ENCODE measurements around the gene IRF2.
"Not testable (repeated sequence)": the region's sequence is repeated elsewhere in the genome, so short reads cannot be mapped to it uniquely, and the experiment has no call there.

The IRF2 gene

DNA sequence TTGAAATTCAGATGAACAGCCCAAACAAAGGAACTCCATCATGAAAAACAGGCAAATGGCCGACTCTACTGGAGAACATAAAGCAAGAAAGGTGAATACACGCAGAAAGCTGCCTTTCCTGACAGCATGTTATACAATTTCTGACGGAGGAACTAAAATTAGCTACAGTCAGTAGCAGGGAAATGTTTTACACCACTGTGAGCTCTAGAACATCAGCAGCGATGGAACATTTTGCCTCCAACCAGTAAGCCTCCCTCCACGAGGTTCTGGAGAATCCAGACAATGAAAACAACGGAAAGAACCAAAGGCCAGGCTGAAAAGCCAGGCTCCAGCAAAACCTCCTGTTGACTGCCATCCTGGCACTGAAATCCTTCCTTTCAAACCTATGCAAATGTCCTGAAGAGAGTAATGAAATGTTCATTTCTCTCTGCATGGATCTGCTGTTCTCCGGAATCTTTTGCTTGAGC is 78.9 kb downstream of the IRF2 start:
- DNase-seq (ENCODE audit: insufficient read length, low spot score) (no peak), FAIRE-seq (no peak)

GRCh38 chr4:184392748-184393559 is 81.4 kb downstream of the IRF2 start:
- peak; percentile 40 for FAIRE-seq
- DNase-seq (ENCODE audit: insufficient read length, low spot score): no peak

- no peak for DNase-seq (ENCODE audit: insufficient read length, low spot score)
- FAIRE-seq: no peak
Observed at GRCh38 chr4:184392316-184392715, 82.0 kb downstream of the IRF2 start.

GRCh38 chr4:184389978-184390900 is 84.1 kb downstream of the IRF2 start:
- FAIRE-seq: no peak

DNA sequence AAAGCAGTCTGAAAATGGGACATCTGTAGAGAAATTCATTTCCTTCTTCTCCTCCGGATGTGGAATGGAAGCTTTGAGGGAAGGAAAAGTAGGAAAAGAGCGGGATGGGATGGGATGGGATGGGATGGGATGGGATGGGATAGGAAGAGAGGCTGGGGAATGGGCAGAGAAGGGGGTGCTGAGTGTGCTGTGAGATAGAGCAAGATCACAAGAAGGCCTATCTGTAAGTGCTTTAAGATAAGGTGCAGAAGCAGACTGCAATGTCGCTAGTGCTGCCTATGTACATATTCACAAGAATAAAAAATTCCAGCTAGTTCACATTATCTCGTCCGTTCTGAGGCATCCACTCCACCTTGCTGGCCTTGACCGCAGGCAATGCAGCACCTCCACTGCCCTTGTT is 86.2 kb downstream of the IRF2 start:
- DNase-seq (ENCODE audit: insufficient read length, low spot score): no peak
- peak; percentile 18 for FAIRE-seq

More at GRCh38 chr4:184389978-184390900, 84.1 kb downstream of the IRF2 start:
- DNase-seq (ENCODE audit: insufficient read length, low spot score): no peak

DNA sequence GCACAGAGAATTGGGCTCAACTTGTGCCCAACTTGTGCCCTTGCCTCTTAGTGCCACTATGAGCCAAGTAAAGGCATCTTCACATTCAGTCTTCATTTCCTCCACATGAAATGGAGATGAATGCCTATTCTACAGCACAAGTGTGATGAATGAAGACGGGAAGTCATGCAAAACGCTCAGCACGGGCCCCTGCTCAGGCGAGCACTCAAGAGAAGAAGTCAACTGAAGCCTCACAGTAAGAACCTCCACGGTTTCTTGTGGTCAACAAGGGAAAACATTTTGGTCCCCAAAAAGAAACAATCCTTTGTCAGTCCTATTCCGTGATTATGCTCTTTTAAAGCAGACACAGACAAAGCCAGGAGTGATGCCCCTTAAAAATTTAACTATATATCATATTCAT is 87.0 kb downstream of the IRF2 start:
- DNase-seq (ENCODE audit: insufficient read length, low spot score) (no peak), FAIRE-seq (peak; percentile 96)

DNA sequence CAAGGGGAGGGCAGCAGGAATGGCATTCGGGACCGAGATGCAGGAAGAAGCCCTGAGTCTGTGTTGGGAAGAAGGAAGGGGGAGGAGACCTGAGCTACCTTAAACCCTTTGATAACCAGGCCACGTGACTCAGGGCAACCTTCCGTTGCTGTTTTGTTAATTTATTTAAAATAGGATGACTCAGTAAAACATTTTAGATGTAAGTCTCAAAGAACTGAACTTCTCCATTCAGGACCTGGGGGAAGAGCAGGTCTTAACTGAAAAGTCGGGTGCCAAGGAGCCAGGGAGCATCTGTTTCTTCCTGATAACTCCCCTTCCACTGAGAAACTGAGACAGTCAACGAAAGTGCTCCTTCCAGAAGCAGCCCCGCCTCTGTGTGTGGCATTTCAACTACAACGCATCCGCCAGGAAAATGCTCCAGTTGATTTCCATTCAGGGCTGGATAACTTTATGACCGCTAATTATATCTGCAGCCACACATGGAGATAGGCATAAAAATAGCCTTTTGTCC is 88.0 kb downstream of the IRF2 start:
- no peak for DNase-seq (ENCODE audit: insufficient read length, low spot score)
- FAIRE-seq: peak; percentile 78

DNA sequence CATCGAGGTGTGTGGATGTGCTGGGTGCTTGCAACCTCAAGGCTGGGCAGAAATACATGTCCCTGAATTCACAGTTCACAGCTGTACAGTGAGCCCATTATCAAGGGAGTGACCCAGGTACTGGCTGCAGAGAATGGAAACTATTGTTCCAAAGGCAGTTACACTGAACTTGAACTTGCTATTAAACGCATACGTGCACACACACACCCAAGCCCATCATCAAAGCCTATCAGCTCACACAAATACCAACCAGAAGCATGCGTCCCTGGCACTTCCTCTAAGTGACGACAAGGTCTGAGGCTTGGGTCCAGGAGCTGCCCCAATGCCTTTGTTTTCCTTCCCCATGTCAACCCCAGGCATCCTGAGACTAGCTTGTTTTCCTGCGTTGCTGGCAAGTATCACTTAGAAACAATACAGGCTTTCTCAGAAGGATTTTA is 88.6 kb downstream of the IRF2 start:
- no peak for DNase-seq (ENCODE audit: insufficient read length, low spot score)
- FAIRE-seq: no peak

DNA sequence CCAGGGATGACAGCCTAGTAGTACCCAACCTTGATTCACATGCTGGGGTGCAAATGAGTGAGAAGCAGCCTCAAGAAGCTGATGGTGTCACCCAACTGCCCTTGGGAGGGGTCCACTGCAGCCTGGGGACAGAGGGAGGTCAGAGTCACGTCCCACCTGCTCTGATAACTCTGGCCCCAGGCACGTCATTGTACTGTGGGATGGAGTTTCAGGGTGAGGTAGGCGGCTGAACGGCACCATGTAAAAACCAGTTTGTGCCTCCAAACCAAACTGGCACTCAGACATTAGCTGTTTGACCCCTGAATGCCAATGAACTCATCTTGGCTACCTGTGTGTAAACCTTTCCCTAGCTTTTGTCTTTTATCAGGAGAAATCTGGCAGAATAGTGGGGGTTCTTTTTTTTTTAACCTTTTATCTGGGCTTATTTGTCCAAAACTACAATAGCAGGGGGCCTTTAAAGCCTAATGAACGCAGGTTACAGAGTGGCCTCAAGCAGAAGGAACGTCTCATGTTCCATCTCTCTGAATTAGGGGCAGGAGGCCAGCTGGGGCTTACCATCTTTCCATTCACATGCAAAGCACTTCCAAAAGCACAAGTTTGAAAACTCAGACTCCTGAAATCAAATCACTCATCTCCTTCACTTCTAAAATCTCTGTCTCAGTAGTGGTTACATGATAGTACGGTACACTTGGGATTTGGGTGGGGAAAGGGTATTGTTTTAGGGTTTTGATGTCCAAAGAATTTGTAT is 89.4 kb downstream of the IRF2 start:
- FAIRE-seq: no peak
- no peak for DNase-seq (ENCODE audit: insufficient read length, low spot score)

- DNase-seq (ENCODE audit: insufficient read length, low spot score) (peak; percentile 46), FAIRE-seq (peak; percentile 100)
Observed at GRCh38 chr4:184384056-184384809, 90.1 kb downstream of the IRF2 start.

DNA sequence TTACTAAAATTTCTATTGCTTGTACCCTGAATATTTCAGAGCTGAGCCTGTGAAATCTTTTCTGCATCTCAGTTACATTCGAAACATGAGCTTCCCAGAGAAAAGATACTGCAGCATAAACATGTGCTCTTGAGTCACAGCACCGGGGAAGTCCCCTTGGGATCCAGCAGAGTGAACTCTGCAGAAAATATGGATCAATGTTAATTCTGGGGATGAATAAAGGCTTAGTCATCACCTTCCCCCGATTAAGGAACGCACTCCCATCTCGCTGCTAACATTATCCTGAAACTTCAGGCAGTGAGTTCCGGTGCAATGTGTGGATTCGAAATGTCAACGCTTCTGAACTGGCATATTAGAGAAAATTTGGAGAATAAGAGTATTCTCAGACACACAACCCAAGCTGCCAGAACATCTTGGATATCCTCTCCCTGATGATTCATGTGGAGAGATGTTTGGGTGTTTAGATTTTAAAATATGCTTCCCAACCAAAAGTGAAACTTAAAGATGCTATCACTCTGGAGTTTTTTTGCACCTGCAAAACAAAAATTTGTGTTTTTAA is 90.8 kb downstream of the IRF2 start:
- no peak for FAIRE-seq

GRCh38 chr4:184382189-184382846 is 92.0 kb downstream of the IRF2 start:
- DNase-seq (ENCODE audit: insufficient read length, low spot score): no peak
- no peak for FAIRE-seq

More for the DNA sequence above, 90.8 kb downstream of the IRF2 start:
- no peak for DNase-seq (ENCODE audit: insufficient read length, low spot score)

- FAIRE-seq: peak; percentile 70
Observed at GRCh38 chr4:184380707-184381106, 93.6 kb downstream of the IRF2 start.

DNA sequence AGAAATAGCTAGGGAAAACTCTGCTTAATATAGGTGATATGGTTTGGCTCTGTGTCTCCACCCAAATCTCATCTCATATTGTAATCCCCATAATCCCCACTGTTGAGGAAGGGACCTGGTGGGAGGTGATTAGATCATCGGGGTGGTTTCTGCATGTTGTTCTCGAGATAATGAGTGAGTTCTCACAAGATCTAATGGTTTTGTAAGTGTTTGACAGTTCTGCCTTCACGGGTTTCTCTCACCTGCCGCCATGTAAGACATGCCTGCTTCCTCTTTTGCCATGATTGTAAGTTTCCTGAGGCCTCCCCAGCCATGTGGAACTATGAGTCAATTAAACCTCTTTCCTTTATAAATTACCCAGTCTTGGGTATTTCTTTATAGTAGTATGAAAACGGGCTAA is 94.1 kb downstream of the IRF2 start:
- FAIRE-seq; DNase-seq (ENCODE audit: insufficient read length, low spot score): not testable (repeated sequence)

More at GRCh38 chr4:184380707-184381106, 93.6 kb downstream of the IRF2 start:
- no peak for DNase-seq (ENCODE audit: insufficient read length, low spot score)

- FAIRE-seq (no peak), DNase-seq (ENCODE audit: insufficient read length, low spot score) (no peak)
Observed at GRCh38 chr4:184376923-184377322, 97.4 kb downstream of the IRF2 start.

- DNase-seq (ENCODE audit: insufficient read length, low spot score) (no peak), FAIRE-seq (peak; percentile 55)
Observed at GRCh38 chr4:184376126-184376838, 98.1 kb downstream of the IRF2 start.

DNA sequence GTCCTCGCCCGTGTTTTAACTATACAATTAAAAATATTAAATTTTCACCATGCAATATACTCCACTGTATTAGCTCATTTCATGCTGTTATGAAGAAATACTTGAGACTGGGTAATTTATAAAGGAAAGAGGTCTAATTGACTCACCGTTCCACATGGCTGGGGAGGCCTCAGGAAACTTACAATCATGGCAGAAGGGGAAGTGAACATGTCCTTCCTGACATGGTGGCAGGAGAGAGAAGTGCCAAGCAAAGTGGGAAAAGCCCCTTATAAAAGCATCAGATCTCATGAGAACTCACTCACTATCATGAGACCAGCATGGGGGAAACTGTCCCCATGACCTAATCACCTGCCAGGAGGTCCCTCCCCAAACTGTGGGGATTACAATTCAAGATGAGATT is 98.7 kb downstream of the IRF2 start:
- DNase-seq (ENCODE audit: insufficient read length, low spot score); FAIRE-seq: not testable (repeated sequence)

DNA sequence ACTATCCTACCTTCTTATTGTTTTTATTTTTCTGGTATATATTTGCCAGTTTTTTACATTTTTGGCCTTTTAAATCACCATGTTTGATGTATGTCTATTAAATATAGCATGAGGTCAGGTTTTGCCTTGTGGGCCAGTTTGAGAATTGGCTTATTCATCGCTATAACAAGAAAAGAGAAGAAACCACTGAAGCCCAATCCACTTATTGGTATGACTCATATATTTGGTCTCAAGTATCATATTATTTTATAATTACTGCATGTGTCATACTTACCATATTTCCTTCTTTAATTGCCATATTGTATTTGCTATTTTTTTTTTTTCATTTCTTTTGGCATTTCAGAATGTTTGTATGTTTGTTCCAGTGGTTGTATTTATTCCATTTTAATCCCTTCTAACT is 99.3 kb downstream of the IRF2 start:
- no peak for DNase-seq (ENCODE audit: insufficient read length, low spot score)
- peak; percentile 64 for FAIRE-seq

Data from GM19239 (cell line).